HUES64 (cell line): ENCODE data around the gene COL13A1.

Source experiments
- H3K27ac ChIP-seq: 2 replicates; pipeline ENCODE4 v1.7.0; 2013; ENCODE audit warnings: low read depth, low read length, inconsistent platforms
- H3K27me3 ChIP-seq: 2 replicates; pipeline ENCODE4 v1.6.1; 2013; ENCODE audit warnings: mild to moderate bottlenecking, low read length; ENCODE audit not compliant: insufficient read depth
- H3K36me3 ChIP-seq: 2 replicates; pipeline ENCODE4 v1.6.1; 2013; ENCODE audit warnings: mild to moderate bottlenecking, low read length; ENCODE audit not compliant: insufficient read depth
- H3K4me1 ChIP-seq: 2 replicates; pipeline ENCODE4 v1.6.1; 2013; ENCODE audit warnings: mild to moderate bottlenecking, low read length, moderate library complexity; ENCODE audit not compliant: insufficient read depth
- H3K4me3 ChIP-seq: 2 replicates; pipeline ENCODE4 v1.5.1; 2013; ENCODE audit warnings: mild to moderate bottlenecking, low read length, moderate library complexity
- H3K9ac ChIP-seq: 2 replicates; pipeline ENCODE4 v1.6.1; 2013; ENCODE audit warnings: mild to moderate bottlenecking, low read depth, low read length
- H3K9me3 ChIP-seq: 2 replicates; pipeline ENCODE4 v1.6.1; 2013; ENCODE audit warnings: low read depth, low read length; ENCODE audit not compliant: insufficient read depth
- whole genome bisulfite sequencing: fragments of 150-250, 120-280 bp; methylation state at CpG from one replicate; pipeline ENCODE4 v1.1.7; 2013; ENCODE audit warnings: missing lambda C conversion rate; 5-methylcytosine and 5-hydroxymethylcytosine counted together

COL13A1 gene

GRCh38 chr10:69820817-69821216 lies 19.1 kb downstream of the COL13A1 start:
- Histone ChIP-seq H3K9me3 (no peaks in the 10 kb centered on the region), H3K36me3 (no peaks in the 10 kb centered on the region), H3K4me3 (no peak overlapping the region), H3K4me1 (peaks cover 7% of the 10 kb centered on the region; the same call in 1 of the 2 replicates), H3K9ac (no peak overlapping the region), H3K27me3 (no peaks in the 10 kb centered on the region), H3K27ac (no peak overlapping the region)
- 90% methylated on average over 4 of the region's 4 CpGs for WGBS

DNA sequence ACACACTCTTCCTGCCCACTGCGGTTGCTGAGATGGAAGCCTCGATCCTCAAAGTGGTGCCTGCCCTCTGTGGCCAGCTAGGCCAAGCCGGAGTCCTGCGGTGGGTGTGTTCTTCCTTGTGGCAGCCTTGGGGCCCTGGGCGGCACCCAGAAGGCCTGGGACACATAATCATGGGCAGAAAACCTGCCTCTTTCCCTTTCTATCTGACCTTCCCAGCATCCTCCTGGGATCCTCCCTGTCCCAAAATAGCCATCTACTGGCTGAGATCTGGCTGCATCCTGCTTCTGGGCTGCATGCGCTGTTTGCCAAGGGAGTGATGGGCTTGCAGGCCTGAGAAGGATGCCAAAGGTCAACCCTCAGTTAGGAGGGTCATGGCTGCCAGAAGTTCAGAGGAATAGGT lies 23.9 kb downstream of the COL13A1 start:
- no peak overlapping the region for H3K4me3 ChIP-seq
- no peak overlapping the region for H3K9ac ChIP-seq
- no peaks in the 10 kb centered on the region for H3K27me3 ChIP-seq
- no peaks in the 10 kb centered on the region for H3K36me3 ChIP-seq
- H3K27ac ChIP-seq, result no peak overlapping the region
- peaks cover 12% of the 10 kb centered on the region; the same call in 1 of the 2 replicates for H3K4me1 ChIP-seq
- no peaks in the 10 kb centered on the region for H3K9me3 ChIP-seq
- 95% methylated on average over 6 of the region's 6 CpGs for WGBS

DNA sequence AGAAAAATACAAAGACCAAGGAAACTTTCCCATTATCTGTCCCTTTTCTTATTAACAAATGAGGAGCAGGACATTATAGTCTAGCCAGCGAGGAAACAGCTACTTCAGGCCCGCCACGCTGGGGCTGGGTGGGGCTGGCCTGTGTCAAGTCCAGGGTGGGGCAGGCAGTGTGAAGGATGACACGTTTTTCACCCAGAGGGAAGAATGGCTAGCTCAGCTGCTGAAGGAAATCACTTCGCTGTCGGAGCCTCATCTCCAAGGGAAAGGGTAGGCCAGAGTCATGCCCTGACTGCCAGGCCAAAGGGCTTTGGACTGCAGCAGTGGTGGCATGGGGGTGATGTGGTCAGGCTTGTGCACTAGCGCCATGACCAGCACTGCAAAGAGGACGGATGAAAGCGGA lies 24.4 kb downstream of the COL13A1 start:
- Histone ChIP-seq H3K4me1 (peaks cover 12% of the 10 kb centered on the region; the same call in 1 of the 2 replicates), H3K9me3 (no peaks in the 10 kb centered on the region), H3K36me3 (no peaks in the 10 kb centered on the region), H3K27ac (no peak overlapping the region), H3K27me3 (no peaks in the 10 kb centered on the region), H3K4me3 (no peak overlapping the region), H3K9ac (no peak overlapping the region)
- 93% methylated on average over 9 of the region's 9 CpGs for WGBS

- no peak overlapping the region for H3K4me3 ChIP-seq
- H3K9me3 ChIP-seq, result no peaks in the 10 kb centered on the region
- no peaks in the 10 kb centered on the region for H3K27me3 ChIP-seq
- 85% methylated on average over 7 of the region's 7 CpGs for WGBS
- H3K36me3 ChIP-seq, result no peaks in the 10 kb centered on the region
- H3K9ac ChIP-seq, result no peak overlapping the region
- no peak overlapping the region for H3K27ac ChIP-seq
- peaks cover 12% of the 10 kb centered on the region; the same call in 1 of the 2 replicates for H3K4me1 ChIP-seq
These were observed 25.3 kb downstream of the COL13A1 start for GRCh38 chr10:69826789-69827554.

DNA sequence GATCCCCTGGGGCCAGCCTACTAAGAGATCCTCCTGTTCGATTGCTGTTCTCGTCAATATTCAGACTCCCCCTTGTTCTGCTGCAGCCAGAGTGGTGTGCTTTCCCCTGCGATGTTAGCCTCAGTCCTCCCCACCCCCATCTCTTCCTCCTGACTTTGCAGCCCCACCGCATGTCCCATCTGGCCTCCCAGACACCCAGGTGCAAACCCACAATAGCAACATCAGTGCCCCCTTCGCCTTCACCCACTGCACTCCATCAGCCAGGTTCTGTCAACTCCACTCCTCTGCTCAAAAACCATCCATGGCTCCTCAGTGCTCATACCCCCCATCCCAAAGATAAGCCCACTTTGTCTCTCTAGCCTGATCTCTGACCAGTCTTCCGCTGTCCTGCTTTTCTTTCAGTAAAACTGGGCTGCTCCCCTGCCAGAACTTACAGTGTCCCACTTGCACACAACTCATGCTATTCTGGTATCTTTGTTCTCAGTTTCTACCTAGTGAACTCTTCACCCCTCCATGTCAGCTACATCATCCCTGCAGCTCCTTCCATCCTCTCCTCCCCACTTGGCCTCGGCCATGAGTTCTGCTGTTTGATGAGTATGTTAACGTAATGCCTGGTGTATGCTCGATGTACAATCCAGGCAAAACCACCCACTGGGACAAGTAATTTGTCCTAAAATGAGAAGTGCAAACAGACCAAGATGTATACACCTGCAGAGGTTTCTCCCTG lies 26.6 kb downstream of the COL13A1 start:
- 65% methylated on average over 8 of the region's 9 CpGs for WGBS

GRCh38 chr10:69829775-69830174 lies 28.1 kb downstream of the COL13A1 start:
- Histone ChIP-seq H3K4me3 (no peak overlapping the region), H3K27ac (no peak overlapping the region), H3K27me3 (no peaks in the 10 kb centered on the region), H3K36me3 (no peaks in the 10 kb centered on the region), H3K9me3 (no peaks in the 10 kb centered on the region), H3K9ac (no peak overlapping the region), H3K4me1 (peaks cover 12% of the 10 kb centered on the region; the same call in 1 of the 2 replicates)
- WGBS, result 90% methylated on average over 8 of the region's 8 CpGs

More for the DNA sequence above, 26.6 kb downstream of the COL13A1 start:
- no peaks in the 10 kb centered on the region for H3K27me3 ChIP-seq
- H3K4me3 ChIP-seq, result no peak overlapping the region
- H3K9ac ChIP-seq, result no peak overlapping the region
- H3K4me1 ChIP-seq, result peaks cover 12% of the 10 kb centered on the region; the same call in 1 of the 2 replicates
- no peaks in the 10 kb centered on the region for H3K9me3 ChIP-seq
- H3K36me3 ChIP-seq, result no peaks in the 10 kb centered on the region
- H3K27ac ChIP-seq, result no peak overlapping the region

GRCh38 chr10:69831231-69831855 lies 29.6 kb downstream of the COL13A1 start:
- H3K4me1 ChIP-seq, result peaks cover 12% of the 10 kb centered on the region; the same call in 1 of the 2 replicates

GRCh38 chr10:69835233-69835632 lies 33.5 kb downstream of the COL13A1 start:
- H3K36me3 ChIP-seq, result no peaks in the 10 kb centered on the region
- H3K4me3 ChIP-seq, result no peak overlapping the region
- WGBS, result 89% methylated on average over 6 of the region's 6 CpGs
- no peaks in the 10 kb centered on the region for H3K27me3 ChIP-seq
- H3K9me3 ChIP-seq, result no peaks in the 10 kb centered on the region
- peaks cover 11% of the 10 kb centered on the region for H3K4me1 ChIP-seq
- H3K9ac ChIP-seq, result no peak overlapping the region
- H3K27ac ChIP-seq, result no peak overlapping the region

More at GRCh38 chr10:69831231-69831855, 29.6 kb downstream of the COL13A1 start:
- H3K36me3 ChIP-seq, result no peaks in the 10 kb centered on the region
- no peaks in the 10 kb centered on the region for H3K9me3 ChIP-seq
- H3K27me3 ChIP-seq, result no peaks in the 10 kb centered on the region
- no peak overlapping the region for H3K27ac ChIP-seq
- no peak overlapping the region for H3K9ac ChIP-seq
- no peak overlapping the region for H3K4me3 ChIP-seq
- 72% methylated on average over 5 of the region's 5 CpGs for WGBS

DNA sequence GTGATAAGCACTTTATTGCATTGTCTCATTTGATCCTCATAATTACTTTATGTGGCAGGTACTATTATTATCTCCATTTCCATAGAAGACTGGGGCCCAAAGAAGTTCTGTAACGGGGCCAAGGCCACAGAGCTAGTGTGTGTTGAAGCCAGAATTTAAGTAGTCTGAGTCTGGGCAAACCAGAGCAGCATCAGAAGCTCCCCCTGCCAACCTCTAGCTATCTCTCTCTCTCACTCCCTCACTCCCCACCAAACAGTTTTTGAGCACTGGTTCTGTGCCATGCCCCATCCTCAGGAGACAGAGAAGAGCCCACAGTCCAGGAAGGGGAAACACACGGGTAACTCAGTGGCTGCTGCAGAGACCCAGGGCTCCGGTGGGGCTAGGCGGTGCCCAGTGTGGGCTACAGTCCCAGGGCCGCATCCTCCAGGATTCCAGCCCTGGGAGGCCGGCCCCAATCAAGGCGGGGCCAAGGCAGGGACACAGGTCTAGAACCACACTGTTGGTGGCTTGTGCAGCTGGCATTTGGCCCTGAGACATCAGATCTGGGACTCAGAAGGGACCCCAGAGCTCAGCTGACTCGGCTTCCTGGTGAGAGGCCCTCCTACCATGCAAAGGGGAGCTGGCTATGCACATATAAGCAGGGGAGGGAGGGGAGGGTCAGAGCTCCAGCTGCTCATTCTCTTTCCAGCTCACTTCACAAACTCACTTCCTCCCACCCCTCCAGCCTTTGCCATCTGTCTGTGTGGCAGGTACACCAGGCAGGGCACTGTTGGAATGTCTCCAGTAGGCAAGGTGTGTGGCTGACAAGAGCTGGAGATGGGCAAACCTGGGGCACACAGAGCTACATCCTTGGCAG lies 34.4 kb downstream of the COL13A1 start:
- no peak overlapping the region for H3K27ac ChIP-seq
- WGBS, result 74% methylated on average over 8 of the region's 8 CpGs
- H3K9me3 ChIP-seq, result no peaks in the 10 kb centered on the region
- peaks cover 15% of the 10 kb centered on the region for H3K4me1 ChIP-seq
- no peaks in the 10 kb centered on the region for H3K27me3 ChIP-seq
- H3K36me3 ChIP-seq, result no peaks in the 10 kb centered on the region
- no peak overlapping the region for H3K4me3 ChIP-seq
- H3K9ac ChIP-seq, result no peak overlapping the region

DNA sequence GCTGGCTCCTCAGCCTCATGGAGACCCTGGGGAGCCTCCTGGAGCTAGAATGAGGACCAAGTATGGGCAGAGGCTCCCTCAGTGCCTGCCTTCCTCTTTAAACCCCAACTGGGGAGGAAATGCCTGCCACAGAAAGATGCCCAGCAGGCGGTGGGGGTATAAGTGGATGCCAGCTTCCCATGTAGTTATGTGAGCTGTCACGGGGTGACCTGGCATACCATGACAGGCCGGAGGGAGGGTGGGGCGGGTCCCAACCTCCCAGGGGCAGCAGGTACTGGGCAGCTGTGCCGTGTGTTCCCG lies 35.0 kb downstream of the COL13A1 start:
- Histone ChIP-seq H3K9me3 (no peaks in the 10 kb centered on the region), H3K36me3 (no peaks in the 10 kb centered on the region), H3K9ac (no peak overlapping the region), H3K27me3 (no peaks in the 10 kb centered on the region), H3K4me1 (peaks cover 15% of the 10 kb centered on the region), H3K27ac (no peak overlapping the region), H3K4me3 (no peak overlapping the region)
- WGBS, result 93% methylated on average over 6 of the region's 6 CpGs
